Measurements from ENCODE around the gene MAN1A1.
"Not testable (repeated sequence)": the region's sequence is repeated elsewhere in the genome, so short reads cannot be mapped to it uniquely, and the experiment has no call there.

The MAN1A1 gene

DNA sequence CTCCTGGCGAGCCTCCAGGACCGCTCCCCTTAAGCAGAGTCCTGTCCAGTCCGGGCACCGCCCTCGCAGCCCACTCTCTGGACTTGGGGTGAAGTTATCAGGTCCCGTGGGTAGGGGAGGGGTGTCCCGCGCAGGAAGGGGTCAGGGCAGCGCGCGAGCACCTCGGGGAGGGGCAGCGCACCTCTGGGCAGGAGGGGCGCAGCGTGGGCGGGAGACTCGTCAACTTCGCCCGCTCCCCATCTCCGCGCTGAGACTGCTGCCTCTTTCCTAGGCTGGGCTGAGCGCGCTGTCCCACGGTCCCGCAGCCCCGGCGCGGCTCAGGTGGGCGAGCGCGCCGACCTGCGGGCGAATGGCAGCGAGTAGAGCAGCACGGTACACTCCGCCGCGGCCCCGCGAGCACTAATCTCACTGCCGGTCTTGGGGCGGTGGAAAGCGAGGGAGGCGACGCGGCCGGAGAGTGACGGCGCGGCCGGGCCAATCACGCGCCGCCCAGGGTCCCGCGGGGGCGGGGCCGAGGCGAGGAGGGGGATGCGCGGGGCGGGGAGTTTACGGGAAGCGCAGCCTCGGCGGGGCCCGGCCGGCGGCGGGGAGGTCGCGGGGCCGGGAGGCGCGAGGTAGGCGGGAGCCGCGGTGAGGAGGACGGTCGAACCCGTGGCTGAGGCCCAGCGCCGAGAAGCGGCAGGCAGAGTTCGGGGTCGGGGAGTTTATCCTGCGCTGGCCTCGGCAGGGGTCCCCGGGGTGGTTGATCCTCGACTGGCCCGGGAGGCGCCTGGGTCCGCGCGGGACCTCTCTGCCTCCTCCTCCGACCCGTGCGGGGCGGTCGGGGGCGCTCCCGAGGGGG, at the start of gene MAN1A1:
TSS of gene MAN1A1 (minus strand) at position 401 of the 841 bp plus-strand sequence. CDS start 696 bp downstream, outside the sequence.
- DNase-seq: peak; percentile 90

DNA sequence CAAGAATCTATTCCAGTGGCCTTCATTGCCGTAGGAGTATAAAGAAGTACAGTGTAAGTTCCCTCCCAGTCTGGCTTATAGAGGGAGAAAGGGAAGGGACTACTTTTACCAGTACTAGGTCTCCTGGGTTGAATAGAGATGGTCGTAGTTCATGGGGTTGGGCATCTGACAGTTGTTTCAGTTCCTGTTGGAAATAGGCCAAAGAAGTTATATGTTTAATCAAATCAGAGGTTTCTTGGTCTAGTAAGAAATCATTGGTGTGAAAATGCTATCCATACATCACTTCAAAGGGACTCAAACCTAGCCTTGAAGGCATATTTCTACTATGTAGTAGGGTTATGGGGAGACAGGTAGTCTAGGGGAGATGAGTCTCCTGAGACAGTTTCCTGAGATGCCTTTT, 45.6 kb upstream of the MAN1A1 start:
- DNase-seq: no peak

DNA sequence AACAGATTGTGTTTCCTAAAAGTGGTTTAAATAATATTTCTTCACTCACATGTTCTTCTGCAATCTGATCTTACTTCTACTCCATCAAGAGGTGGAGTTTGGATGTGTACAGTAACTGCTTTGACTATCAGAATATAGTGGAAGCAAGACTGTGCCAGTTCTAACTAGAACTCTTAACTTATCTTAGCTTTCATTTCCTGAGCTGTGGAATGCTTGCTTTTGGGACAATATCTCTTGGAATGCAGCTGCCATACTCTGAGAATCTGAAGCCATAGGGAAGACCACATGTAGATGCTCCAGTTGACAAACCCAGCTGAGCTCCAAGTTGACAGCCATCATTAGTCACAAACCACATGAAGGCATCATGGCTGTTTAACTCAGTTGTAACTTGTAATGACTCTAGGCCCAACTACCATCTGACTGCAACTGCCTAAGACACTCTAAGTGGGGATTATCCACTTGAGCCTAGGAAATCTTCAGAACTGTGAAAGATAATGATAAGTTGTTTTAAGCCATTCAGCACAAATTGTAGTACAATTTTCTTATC, 40.8 kb upstream of the MAN1A1 start:
- DNase-seq: no peak

DNA sequence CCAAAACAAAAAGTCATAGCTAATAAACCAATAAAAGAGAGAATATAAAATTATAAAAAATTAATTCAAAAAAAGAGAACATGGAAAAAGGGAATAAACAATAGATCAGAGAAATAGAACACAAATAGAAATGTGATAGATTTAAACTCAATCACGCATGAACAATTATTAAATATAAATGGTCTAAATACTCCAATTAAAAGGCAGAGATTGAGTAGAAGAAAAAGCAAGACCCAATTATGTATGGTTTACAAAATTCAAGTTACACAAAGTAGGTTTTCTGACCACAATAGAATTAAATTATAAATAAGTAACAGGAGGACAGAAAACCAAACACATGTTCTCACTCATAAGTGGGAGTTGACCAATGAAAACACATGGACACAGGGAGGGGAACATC, 36.4 kb upstream of the MAN1A1 start:
- DNase-seq: no peak

DNA sequence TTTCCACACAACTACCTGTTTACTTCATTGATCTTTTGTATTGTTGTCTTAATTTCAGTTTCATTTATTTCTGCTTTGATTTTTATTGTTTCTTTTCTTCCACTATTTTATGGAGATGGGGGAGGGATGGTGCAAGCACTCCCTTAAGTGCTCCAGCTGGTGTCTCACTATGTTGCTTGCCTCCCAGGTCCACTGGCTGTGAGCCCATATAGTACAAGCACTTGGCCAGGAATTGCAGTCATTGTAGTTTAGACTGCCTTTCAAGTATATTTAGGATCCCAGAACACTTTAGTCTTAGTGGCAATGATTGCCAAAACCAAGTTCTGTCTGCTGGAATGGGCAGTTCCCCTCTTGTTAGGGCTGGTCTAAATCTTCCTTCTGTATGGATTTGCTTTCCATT, 34.9 kb upstream of the MAN1A1 start:
- no peak for DNase-seq

DNA sequence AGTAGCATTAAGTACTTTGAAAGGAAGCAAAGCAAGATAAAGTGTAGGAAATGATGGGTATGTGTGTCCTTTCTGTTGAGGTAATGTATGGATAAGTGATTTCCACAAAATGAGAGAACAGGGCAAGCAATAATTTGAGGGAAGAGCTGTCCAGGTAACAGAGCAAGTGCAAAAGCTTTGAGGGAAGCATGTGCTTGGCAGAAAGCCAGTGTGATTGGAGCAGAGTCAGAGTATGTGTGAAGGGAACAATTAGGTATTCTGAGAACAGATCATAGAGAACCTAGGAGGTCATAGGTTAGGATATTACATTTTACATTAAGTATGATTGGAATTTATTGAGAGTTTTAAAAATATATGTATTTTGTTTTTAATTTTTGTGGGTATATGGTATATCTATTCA, 30.2 kb upstream of the MAN1A1 start:
- DNase-seq: peak; percentile 2

DNA sequence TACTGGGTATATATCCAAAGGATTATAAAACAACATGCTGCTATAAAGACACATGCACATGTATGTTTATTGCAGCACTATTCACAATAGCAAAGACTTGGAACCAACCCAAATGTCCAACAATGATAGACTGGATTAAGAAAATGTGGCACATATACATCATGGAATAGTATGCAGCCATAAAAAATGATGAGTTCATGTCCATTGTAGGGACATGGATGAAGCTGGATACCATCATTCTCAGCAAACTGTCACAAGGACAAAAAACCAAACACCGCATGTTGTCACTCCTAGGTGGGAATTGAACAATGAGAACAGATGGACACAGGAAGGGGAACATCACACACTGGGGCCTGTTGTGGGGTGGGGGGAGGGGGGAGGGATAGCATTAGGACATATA, 27.5 kb upstream of the MAN1A1 start:
- not testable (repeated sequence) for DNase-seq

DNA sequence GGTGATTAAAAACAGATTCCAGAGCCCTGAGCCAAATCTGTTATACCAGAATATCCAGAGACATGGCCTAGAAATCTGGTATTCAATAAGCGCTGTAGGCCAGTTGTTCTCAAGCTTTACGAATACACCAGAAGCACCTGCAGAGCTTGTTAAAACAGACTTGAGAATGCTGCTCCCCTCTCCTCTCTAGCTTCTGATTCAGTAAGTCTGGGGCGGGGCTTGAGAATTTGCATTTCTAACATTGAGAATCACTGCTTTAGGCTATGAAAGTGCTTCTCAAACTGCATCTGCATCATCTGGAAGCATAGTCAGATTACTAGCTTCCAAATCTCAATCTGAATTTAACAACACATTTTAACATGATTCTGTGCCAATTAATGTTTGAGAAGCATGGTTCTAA, 20.5 kb upstream of the MAN1A1 start:
- no peak for DNase-seq

DNA sequence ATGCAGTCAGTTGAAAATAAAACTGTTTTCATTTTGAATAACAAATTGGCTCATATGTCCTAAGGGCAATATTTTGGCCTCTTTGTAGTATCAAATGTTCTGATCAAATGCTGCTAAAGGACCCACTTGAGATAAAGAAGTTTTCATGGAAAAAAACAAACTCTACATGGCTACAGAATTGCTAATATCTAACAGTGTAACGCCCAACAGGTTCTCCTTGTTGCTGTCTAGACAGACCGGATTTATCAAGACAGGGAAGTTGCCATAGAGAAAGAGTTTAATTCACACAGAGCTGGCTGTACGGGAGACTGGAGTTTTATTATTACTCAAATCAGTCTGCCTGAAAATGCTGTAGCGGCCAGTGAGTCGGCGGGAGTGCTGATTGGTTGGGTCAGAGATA, 19.4 kb upstream of the MAN1A1 start:
- no peak for DNase-seq

DNA sequence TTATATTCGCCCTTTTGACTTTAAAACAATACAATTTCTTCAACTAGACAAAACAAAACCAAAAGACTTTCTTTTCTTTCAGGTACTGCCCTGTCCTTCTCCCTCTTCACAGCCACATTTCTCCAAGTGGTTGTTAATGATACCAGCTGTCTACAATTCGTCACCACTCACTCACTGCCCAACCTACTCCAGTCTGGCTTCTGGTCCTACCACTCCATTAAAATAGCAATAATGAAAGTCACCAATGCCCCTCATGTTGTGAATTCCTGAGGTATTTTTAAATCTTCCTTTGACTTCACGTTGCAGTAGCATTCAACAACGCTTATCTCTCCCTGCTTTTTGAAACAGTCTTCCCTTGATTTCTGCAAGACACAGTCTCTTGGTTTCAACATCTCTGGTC, 11.6 kb upstream of the MAN1A1 start:
- DNase-seq: no peak

DNA sequence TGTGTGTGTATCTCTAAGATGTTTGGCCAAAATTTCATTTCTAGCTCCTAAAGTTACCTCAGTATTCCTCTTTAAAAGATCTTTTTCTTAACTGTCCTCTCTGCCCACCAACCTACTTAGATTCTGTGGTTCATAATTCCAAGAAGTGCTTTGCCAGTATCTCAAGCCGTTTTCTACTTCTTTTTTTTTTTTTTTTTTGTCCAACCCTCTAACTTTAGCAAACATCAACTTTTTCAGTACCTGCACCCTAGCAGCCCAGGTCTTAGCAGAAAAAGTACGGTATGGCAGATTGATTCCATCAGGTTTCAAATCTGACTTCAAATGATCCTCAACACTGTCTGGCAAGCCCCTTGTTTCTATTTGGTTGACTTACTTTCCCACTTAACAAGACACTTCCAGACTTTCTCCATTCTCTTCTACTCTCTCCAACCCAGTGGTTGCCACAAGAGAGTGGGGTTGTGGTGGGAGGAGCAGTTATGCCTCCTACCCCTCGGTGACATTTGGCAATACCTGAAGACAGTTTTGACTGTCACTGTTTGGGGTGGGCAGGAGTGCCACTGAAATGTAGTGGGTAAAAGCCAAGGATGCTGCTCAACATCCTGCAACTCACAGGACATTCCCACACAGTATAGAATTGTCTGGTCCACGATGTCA, 10.8 kb upstream of the MAN1A1 start:
- no peak for DNase-seq

DNA sequence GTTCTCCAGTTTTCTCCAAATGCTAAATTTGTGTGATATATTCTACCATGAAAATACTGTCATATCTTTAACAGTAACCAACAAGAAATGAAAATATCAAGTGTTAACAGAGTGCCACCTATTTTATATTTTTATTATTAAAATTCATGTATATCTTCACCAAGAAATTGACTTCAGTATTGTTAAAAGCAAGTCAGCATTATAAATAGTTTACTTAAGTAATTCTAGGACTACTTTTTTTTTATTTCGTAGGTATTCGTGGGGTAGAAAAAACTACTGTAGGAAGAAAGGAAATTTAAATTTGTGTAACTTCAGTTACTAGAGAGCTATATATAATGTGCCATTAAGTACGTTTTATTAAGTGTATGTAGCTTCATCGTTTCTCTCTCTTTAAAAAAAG, 6.3 kb upstream of the MAN1A1 start:
- no peak for DNase-seq

DNA sequence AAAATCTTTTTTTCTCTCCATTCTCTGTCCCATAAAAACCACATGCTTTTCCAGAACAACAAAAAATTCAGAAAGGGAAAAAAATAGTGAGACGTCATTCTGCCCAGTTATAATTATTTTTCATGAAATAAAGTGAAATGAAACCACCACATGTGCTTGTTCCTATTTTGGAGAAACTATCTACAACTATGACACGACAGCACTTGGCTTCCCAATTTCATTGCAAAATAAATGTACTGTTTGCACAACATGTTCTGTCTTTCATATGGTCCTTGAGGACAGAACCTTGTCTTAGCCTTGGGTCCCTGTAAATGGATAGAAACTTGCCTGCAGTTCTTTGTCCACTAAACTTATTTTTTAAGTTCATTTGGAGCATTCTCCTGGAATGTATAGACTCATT, 5.6 kb upstream of the MAN1A1 start:
- no peak for DNase-seq

DNA sequence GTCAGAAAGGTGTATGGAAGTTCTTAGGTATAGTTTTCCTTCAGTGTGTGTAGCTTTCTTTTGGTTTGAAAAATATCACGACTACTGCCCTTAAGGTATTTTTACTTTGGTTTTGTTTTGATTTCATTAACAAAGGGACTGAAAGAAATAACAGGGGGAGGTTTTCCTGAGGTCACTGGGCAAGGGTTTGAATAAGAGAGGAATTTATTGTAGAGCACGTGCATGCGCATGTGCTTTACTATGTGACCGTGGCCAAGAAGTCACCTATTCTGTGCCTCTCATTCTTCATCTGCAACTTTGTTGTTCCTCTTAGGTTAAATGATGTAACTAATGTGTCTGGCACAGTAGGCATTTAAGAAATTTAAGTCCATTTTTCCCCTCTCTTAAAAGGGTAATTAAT, 4.1 kb upstream of the MAN1A1 start:
- no peak for DNase-seq

DNA sequence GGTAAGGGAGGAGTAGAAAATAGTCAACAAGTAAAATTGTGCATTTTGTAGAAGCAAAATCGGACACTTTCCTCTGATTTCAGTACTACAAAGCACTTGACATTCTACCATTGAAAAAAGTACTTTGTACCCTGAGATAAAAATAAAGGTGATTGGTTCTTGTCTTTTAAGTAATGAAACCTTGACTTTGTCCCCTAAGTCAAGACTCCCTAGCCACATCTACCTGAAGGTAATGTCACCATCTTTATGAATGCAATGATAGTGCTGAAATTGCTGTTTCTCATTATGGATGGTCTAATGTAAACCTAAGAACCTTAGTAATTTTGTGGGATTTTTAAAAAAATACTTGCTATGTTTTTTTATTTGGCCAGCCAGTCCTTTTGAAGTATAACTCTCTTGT, 2.4 kb upstream of the MAN1A1 start:
- no peak for DNase-seq

DNA sequence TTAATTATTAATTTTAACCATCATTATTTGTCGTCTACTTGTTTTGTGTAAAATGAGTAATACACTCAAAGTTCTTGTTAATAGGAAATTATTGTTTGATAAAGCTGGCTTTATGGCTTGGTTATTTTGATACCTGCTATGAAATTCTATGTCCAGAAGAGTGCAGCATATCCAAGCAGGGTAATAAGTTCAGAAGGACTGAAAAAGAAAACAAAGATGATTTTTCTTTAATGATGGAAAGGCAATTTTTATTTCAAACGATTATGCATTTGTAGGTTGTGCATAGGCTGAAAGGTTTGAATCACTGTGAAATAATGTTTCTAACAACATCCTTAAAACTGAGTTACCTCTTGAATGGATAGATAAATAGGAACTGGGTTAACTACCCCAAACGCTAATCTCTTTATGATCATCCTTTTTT, 1.4 kb upstream of the MAN1A1 start:
- peak; percentile 19 for DNase-seq

DNA sequence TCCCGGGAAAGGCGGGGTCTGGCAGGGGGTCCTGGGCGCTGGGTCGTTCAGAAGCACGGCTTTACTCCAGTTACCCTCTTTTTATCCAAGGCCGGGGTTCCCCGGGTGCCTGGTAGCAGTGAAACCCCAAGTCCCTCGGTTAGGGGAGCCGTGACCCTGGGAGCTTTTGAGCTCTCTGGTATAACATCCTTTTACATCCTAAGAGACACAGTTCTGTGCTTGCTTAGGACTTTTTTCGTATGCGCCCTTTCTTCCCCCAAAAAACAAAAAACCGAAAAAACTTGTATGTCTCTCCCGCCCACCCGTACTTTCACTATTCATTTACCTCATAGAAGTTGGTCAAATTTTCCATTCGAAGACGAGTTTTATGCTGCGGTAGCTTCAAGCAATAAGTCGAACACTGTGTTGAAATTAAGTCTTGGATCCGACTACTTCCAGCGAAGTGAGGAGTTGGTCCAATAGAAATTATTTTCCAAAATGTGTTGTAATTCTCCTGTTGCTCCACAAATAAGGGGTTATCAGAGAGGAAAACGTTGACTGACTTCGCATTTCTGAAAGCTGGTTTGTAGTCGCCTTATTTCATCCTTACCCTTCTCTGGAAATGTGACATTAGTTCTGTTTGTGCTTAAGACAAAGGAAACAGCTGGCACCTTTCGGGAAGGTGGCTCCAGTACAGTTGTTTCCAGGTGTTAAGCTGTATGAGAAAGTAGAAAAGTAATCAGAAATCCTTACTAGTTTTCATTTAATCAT, 816 bp upstream of the MAN1A1 start:
- DNase-seq: peak; percentile 54

DNA sequence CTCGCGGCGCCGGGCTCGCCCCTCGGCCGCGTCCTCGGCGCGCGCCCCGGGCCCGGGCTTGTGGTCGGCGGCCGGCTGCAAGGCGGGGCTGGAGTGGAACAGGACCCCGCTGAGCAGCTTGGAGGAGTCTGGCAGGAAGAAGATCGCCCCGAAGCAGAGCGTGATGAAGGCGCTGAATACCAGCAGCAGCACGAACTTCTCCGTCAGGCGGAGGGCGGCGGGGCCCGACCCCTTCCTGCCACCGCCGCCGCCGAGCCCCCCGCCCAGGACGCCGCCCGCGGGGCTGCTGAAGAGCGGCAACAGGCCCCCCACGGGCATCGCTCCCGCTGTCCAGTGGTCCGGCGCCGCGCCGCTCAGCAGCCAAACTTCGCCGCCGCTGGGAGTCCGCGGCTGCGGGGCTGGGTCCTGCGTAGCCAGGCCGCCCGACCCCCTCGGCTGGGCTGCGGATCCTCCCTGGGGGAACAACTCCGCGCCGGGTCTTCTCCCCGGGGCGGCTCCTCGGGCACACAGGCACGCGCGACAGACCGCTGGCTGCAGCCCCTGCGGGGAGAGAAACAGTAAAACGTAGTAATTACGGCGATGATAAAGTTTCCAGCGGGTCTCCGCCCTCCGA, 707 bp downstream of the MAN1A1 start:
- DNase-seq: peak; percentile 45

DNA sequence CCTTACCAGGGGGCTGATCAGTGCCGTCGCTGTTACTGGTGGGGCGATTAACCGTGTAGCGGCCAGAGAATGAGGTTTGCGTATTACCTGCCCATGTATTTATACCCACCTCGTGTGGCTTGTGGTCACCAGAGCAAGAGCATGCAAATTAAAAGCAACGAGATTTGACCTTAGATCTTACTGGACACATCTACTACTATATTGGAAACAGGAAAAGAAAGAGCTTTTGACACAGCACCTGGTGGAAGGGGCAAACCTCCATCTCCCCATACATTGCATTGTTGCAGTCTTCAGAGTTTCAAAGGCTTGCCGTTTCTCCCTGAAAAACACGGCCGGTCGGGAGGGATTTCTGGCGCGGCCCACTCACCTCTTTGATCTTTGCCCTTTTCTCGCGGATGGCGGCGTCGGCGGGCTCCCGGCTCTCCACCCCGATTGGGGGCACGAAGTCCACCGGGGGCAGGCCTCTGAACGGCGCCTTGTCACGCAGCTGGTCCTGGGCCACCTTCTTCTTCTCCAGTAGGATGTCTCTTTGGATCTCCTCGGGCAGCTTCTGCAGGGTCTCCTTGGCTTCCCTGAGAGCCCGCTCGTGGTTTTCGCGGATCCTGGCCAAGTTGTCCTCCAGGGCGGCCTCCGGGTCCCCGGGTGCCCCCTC, 1.3 kb downstream of the MAN1A1 start:
- peak; percentile 42 for DNase-seq

DNA sequence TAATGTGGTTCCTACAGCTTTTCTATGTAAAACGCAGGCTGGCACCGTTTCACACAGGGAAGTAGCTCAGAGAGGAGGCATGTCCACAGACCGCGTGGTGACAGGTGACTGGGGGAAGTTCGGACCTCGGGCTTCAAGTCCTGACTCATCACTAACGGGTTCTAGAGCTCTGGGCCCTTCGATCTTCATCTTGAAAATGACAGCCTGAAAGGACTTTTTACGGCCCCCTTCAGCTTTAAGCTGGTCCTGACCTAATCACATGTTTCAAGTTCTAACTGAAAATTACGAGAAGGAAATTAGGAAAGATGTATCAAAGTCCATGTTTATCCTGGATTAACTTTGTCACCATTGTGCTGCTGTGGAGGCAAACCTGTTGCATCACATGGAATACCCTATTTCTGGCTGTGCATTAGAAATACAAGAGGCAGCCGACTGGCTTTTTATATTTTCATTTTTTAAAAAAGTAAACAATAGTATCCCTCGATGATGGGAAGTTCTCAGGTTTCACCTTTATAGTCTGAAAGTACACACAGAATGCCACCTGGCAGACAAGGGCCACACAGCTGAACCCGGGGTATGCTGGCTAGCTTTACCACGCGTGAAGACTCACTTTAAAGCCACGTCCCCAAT, 2.0 kb downstream of the MAN1A1 start:
- peak; percentile 31 for DNase-seq

DNA sequence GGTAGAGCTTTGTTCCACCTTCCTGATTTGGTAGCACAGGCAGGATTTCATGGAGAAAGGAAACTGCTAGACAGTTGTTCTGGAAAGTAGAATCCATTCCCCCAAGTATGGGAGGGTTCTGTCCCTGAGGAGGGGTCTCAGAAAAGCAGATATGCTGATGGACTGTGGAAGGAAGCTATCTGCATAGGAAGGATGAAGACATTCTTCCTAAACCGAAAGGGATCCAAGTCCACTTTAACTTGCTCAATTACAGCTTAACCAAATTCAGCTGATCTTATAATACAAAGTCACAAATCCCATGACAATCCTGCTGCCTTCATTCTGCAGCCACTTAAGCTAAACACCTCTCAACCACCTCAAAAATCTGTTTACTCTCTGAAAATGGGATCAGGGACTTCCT, 2.6 kb downstream of the MAN1A1 start:
- DNase-seq: no peak

DNA sequence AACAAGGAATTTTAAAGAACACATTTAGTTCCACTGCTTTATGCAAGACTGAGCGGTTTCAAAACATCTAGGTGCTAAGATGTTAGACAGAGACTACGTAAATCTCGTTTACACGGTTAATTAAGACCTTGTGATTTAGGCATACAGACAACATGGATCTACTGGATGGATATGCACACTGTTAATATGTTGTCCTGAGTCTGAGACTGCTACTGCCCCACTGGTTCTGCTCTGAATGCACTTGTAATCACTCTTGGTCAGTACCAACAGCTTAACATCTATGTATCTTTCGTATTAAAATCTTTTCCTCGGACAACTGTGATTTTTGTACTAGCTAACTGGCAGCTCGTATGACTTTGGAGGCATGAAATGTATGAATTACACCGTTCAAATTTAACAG, 3.1 kb downstream of the MAN1A1 start:
- no peak for DNase-seq
